Endothelial cell of umbilical vein (primary cell): ENCODE data around the gene FAM43B. TPM values are rescaled to one million over a fixed set of nuclear protein-coding genes. Genes with fewer than 3 reads are reported as not detected.

Experiments used
- polyA plus RNA-seq, 4 experiments: library from polyadenylated mRNA; depleted of rRNA in 3 of 4; stranded (reverse) in 3 of 4; unstranded in 1 of 4; fragments of >200 nt; gene quantifications; 2 replicates each; pipeline versions ENCODE4 v1.2.1 to v1.2.3, GENCODE V29; 2011 to 2012; ENCODE audit warnings: missing spikeins in 1 of 4
- total RNA-seq: library from RNA; stranded (reverse); gene quantifications from 2 replicates; pipeline ENCODE4 v1.2.3, GENCODE V29; 2021

FAM43B gene
- total and polyA plus RNA-seq, 2 donors (not counting 3 experiments of a cell fraction or from before 2014, with no cell fraction given): not detected

Other genes with a start within 250 kb of the FAM43B start
- 11.9 and 18.3 TPM in 2 replicates for gene CAMK2N1, start 66.4 kb upstream of the FAM43B start, total RNA-seq
- gene CAMK2N1, start 66.4 kb upstream of the FAM43B start, polyA plus RNA-seq: 3.1 and 3.3 TPM in 2 replicates
- 23.9 and 28.3 TPM in 2 replicates for gene MUL1, start 44.4 kb upstream of the FAM43B start, total RNA-seq
- gene MUL1, start 44.4 kb upstream of the FAM43B start, polyA plus RNA-seq: 29.5 and 31.8 TPM in 2 replicates
- gene CDA, start 36.5 kb downstream of the FAM43B start, total RNA-seq: 0.35 TPM in 1 of 2 replicates, not detected in the other
- 1.2 and 1.9 TPM in 2 replicates for gene CDA, start 36.5 kb downstream of the FAM43B start, polyA plus RNA-seq
- 25.6 and 27.3 TPM in 2 replicates for gene PINK1, start 80.9 kb downstream of the FAM43B start, total RNA-seq
- 27.2 and 27.9 TPM in 2 replicates for gene PINK1, start 80.9 kb downstream of the FAM43B start, polyA plus RNA-seq
- gene DDOST, start 108.8 kb downstream of the FAM43B start, total RNA-seq: 293 and 319 TPM in 2 replicates
- gene DDOST, start 108.8 kb downstream of the FAM43B start, polyA plus RNA-seq: 487 and 533 TPM in 2 replicates
- 0.72 and 1.5 TPM in 2 replicates for gene KIF17, start 165.4 kb downstream of the FAM43B start, total RNA-seq
- 1.1 and 1.3 TPM in 2 replicates for gene KIF17, start 165.4 kb downstream of the FAM43B start, polyA plus RNA-seq
- 1.0 and 2.4 TPM in 2 replicates for gene SH2D5, start 180.1 kb downstream of the FAM43B start, total RNA-seq
- 0.18 and 0.23 TPM in 2 replicates for gene SH2D5, start 180.1 kb downstream of the FAM43B start, polyA plus RNA-seq
- 228 and 231 TPM in 2 replicates for gene HP1BP3, start 234.7 kb downstream of the FAM43B start, total RNA-seq
- gene HP1BP3, start 234.7 kb downstream of the FAM43B start, polyA plus RNA-seq: 78.1 and 87.2 TPM in 2 replicates